GM21447 (cell line): ENCODE measurements around the gene ARHGAP33.
"Not testable (repeated sequence)": the region's sequence is repeated elsewhere in the genome, so short reads cannot be mapped to it uniquely, and the experiment has no call there.

Source experiments
- ATAC-seq: cut with Tn5 transposase; IDR thresholded peaks from one replicate; pipeline ENCODE4 v1.9.1; 2021; ENCODE audit not compliant: unreplicated experiment

The ARHGAP33 gene

GRCh38 chr19:35755550-35756376 lies 19.6 kb upstream of the ARHGAP33 start:
- ATAC-seq = no peak

- ATAC-seq = no peak
Observed at GRCh38 chr19:35756377-35757230, 18.8 kb upstream of the ARHGAP33 start, which contains the start of gene HSPB6. Gene HSPB6, minus strand, starts transcription at chr19:35757029. Its CDS starts 21 bp downstream, at chr19:35757008.

GRCh38 chr19:35757231-35757748 lies 18.1 kb upstream of the ARHGAP33 start:
- ATAC-seq = no peak

GRCh38 chr19:35757749-35758608 lies 17.4 kb upstream of the ARHGAP33 start, which contains the start of gene PROSER3:
Gene PROSER3, plus strand, starts transcription at chr19:35758176. Its CDS starts 40 bp downstream, at chr19:35758216.
- ATAC-seq = peak; percentile 97

- ATAC-seq = no peak
Observed at GRCh38 chr19:35759697-35760096, 15.7 kb upstream of the ARHGAP33 start.

GRCh38 chr19:35760711-35761349 lies 14.5 kb upstream of the ARHGAP33 start:
- no peak for ATAC-seq

GRCh38 chr19:35764432-35765315 lies 10.7 kb upstream of the ARHGAP33 start:
- no peak for ATAC-seq

GRCh38 chr19:35766571-35767104 lies 8.7 kb upstream of the ARHGAP33 start:
- no peak for ATAC-seq

- no peak for ATAC-seq
Observed at GRCh38 chr19:35767288-35768081, 7.9 kb upstream of the ARHGAP33 start.

GRCh38 chr19:35768082-35768421 lies 7.3 kb upstream of the ARHGAP33 start:
- ATAC-seq = no peak

- not testable (repeated sequence) for ATAC-seq
Observed at GRCh38 chr19:35772362-35772761, 3.0 kb upstream of the ARHGAP33 start.

- ATAC-seq = no peak
Observed at GRCh38 chr19:35773020-35773806, 2.2 kb upstream of the ARHGAP33 start.

- no peak for ATAC-seq
Observed at GRCh38 chr19:35774274-35775045, 904 bp upstream of the ARHGAP33 start.

GRCh38 chr19:35775046-35775297 lies 392 bp upstream of the ARHGAP33 start:
- no peak for ATAC-seq

- ATAC-seq = no peak
Observed at GRCh38 chr19:35776102-35776788, 881 bp downstream of the ARHGAP33 start.

- no peak for ATAC-seq
Observed at GRCh38 chr19:35777086-35777841, 1.9 kb downstream of the ARHGAP33 start.
